KG1 (cell line): ENCODE data around the gene CCDC69.
A peak's percentile ranks its signal among the peaks of the same experiment; 100 is the strongest.
"Not testable (repeated sequence)": the region's sequence is repeated elsewhere in the genome, so short reads cannot be mapped to it uniquely, and the experiment has no call there.

Experiments
- DNase-seq: peaks from one replicate; lab custom pipeline; 2025; lab: John Stamatoyannopoulos, UW

CCDC69 gene, protein sequence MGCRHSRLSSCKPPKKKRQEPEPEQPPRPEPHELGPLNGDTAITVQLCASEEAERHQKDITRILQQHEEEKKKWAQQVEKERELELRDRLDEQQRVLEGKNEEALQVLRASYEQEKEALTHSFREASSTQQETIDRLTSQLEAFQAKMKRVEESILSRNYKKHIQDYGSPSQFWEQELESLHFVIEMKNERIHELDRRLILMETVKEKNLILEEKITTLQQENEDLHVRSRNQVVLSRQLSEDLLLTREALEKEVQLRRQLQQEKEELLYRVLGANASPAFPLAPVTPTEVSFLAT

DNA sequence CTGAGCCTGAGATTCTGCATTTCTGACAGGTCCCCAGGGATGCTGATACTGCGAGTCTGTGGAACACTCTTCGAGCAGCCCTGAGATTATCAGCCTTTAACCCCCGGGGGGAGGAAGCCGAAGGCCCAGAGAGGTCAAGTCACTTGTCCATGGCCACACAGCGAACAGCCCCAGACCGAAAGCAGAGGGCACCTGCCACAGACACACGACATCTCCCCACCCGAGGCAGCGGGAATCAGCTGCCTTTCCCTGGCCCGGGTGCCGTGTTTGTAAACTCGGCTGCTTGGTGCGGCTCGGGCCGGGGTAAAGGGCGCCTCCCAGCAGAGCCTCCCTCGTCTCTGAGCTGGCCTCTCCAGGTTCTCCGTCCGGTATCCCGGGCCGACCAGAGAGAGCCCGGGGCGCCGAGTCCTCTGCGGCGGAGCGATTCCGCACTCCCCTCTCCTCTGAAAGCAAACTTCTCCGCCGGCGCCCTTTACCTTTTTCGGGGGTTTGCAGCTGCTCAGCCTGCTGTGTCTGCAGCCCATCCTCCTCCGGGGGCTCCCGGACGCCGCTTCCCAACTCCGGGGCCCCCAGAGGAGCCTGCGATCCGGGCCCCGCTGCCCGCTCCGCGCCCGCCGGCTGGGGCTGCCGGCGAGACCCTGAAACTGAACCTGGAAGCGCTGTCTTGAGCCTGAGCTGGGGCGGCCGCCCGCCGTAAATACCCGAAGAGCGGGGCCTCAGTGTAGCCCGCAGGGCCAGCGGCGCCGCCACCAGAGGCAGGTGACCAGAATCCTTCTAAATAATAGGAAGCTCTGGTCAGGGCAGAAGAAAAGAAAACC lies at the start of gene CCDC69:
Gene CCDC69 (minus strand): TSS at position 646 of the 818 bp plus-strand sequence. CDS start 122 bp downstream, at position 524.
- DNase-seq = peak; percentile 3

DNA sequence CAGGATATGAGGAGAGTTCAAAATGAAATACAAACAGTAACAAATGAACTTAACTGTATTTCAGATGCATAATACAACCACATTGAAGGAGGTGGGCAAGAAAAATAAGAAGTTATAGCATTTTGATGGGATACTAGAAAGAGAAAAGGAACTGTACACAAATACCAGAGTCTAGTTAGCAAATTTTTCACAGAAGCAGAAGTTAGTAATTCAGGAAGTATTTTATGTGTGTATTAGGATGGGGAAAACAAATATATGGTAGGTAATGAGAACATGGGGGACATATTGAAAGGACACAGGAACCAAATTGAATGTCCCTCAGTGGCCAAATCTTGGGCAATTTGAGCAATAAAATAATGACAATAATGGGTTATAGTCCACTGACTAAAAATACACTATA lies 47.4 kb upstream of the CCDC69 start:
- DNase-seq = no peak

DNA sequence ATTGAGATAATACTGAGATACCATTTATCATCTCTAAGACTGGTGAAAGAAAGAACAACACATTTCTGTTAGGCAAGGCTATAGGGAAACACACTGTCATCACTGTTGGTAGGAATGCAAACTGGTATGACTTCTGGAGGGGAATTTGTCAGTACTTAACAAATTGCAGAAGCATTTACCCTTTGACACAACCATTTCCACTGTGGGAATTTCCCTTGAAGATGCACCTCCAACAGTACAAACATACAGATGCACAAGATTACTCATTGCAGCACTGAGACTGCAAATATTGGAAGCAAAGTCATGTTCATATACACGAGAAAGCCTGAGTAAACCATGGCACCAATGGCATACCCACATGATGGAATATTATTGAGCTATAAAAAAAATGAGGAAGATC lies 46.7 kb upstream of the CCDC69 start:
- DNase-seq = no peak

DNA sequence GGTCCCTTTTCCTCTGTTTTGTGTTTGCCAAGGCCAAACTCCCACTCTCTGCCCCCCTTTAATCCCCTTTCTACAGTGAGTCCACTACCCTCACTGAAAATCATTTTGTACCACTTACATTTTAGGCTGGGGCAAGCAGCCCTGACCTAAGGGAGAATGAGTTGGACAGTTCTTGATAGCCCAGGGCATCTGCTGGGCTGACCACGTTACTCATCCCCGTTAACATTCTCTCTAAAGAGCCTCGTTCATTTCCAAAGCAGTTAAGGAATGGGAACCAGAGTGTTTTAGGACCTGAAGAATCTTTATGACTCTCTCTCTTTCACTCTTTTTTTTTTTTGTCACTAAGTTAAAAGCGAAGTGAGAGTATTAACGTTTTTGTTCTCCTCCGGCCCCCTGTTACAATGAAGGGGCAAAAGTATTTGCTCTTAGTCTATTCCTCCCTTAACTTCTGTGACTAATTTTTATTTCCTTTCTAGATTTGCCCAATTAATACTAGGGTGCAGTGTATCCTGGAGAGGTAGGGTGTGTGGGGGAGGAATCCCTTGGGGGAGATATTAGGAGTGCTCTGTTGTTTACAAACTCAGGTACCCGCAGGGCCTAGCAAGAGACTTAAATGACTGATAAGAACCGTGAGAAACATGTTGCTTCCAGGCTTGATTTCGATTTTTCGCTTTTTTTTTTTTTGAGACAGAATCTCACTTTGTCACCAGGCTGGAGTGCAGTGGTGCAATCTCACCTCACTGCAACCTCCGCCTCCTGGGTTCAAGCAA lies 43.8 kb upstream of the CCDC69 start:
- no peak for DNase-seq

DNA sequence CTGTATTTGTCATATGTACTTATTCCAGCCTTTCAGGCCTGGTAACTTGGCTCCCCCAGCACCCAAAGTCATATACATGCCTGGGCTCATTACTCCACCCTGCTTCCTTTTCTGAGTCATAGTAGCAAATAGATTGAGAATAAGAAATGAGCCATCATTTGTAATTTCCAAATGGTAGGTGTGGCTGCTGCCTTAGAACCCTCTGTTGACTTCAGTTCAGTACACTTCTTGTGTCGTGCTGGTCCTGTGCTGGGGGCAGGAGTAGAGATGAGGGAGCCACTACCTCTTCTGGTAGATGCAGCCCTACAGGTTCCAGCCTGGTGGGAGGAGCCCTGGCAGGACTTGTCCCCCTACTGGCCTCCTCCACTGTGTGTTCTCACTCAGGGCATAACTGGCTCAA lies 40.2 kb upstream of the CCDC69 start:
- DNase-seq = no peak

DNA sequence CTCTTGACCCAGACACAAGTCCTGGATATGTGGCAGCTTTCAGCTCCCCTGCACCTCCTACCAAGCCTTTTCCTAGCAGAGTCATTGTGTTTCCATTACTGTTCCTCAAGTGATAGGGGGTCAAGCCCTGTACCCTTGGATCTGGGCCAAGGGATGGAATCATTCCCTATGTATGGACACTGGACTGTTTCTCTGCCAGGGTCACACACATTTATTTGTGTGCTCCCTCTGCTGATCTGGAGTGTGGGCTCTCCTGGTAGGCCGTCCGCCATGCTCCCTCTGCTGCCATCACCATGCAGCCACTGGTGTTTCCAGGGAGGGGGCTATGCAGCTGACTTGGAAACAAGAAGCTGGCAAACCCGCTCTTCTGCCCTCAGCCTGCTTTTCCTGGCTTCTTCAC lies 38.6 kb upstream of the CCDC69 start:
- no peak for DNase-seq

DNA sequence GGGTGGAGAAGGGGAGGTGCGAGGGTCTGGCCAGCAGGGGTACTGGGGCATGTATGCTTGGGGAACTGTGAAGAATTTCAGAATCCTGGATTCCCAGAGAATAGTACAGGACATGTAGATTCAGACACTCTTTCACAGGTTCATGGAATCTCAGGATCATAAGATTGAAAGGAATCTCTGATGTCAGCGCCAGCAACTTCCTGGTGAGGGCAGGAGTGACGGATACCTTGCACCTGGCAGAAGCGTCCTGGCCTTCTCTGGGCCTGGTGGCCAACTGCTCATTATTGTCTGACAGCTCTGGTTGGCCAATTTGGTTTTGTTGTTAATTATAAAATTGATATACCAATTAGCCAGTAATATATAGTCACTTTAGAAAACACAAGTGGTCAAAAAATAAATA lies 36.0 kb upstream of the CCDC69 start:
- DNase-seq = no peak

DNA sequence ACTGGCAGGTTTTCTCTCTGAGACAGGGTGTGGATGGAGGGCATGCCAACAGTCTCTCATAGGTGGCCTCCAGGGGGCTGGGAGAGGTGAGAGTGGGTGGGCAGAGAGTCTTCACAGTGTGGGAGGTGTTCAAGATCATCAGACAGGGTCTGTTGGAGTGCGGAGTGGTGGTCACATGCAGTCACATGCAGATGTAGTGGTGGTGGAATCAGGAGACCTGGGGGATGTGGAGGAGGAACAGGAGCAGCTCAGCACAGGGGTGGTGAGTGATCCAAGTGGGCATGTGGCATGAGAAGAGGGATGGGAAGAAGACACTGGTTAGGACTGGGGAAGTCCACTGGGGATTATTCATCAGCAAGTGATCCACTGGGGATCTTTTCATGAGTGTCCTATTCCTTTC lies 34.9 kb upstream of the CCDC69 start:
- no peak for DNase-seq

DNA sequence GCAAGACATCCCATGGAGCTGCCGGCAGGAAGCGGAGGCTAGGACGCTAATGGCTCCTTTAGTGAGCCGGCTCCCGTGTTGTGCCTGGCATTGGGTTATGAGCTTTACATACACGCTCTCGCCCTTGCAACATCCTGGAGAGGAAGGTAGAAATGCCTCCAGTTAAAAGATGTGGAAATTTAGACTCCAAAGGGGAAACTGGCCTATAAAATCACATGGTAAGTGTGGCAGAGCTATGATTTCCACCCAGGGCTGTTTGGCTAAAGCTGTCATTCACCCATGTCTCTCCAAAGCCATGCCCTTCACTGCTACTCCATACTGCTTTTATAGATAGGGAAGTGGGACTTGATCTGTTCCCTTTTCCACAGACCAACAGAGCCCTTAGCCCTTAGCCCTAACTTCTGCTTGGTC lies 34.3 kb upstream of the CCDC69 start:
- DNase-seq = no peak

DNA sequence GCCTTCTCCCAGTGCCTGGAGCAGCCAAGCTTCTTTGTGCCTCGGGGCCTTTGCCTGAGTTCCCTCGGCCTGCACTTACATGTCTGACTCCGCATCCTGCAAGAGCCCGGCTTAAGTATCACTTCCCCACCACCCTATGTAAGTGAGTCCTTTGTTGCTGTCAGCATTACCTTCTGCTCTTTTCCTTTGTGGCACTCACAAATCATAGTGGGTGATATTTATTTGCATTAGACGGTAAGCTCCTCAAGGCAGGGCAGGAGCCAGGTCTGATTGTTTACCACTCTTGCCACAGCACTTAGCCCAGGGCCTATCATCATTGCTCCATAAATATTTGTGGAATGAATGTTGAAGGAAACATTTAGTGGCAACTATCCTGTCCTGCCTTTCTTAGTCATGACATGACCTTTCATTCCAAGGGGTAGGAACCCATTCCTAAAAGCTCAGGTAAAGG lies 33.9 kb upstream of the CCDC69 start:
- no peak for DNase-seq

DNA sequence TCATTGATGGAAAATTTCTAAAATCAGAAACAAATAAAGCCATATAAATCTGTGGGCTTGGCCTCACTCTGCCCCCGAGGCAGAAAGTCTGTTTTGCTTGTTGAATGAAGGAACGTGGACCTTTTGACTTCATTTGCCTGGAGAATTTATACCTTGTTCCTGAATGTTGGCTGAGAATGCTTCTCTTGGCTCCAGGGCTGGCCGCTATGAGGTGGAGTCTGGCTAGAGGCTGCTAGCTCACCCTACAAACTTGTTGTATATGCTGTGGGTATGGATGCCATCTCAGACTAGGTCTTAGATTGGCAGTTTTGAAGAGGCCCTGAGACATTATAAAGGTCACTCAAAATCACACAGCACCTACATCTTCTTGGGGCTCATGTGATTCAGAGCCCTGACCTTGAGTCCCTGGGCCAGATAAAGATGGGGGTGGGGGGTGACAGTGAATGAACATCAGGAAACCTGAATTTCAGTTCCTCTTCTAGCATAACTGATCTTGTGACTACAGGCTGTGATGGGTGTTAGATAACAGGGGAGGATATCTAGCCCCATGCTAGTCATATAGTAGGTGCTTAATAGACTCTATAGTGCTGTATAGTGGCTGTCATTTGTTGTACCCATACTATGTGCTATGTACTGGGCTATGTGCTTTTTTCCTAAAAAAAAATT lies 31.9 kb upstream of the CCDC69 start:
- DNase-seq = no peak

DNA sequence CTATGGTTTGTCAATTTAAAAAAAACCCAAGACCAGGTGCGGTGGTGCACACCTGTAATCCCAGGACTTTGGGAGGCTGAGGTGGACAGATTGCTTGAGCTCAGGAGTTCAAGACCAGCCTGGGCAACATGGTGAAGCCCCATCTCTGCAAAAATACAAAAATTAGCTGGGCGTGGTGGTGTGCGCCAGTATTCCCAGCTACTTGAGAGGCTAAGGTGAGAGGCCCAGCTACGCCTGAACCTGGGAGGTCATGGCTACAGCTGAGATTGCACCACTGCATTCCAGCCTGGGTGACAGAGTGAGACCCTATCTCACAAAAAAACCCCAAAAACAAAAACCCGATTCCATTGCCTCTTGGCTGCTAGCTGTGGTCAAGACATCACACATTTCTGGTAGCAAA lies 31.1 kb upstream of the CCDC69 start:
- not testable (repeated sequence) for DNase-seq

DNA sequence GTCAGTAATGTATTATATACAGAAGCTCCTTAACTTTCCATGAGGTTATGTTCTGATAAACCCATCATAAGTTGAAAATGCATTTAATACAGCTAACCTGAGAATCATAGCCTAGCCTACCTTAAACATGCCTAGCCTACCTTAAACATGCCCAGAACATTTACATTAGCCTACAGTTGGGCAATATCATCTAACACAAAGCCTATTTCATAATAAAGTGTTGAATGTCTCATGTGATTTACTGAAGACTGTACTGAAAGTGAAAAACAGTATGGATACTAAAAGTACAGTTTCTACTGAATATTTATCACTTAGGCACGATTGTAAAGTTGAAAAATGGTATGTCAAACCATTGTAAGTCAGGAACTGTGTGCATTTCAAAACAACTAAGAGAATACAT lies 30.7 kb upstream of the CCDC69 start:
- no peak for DNase-seq

DNA sequence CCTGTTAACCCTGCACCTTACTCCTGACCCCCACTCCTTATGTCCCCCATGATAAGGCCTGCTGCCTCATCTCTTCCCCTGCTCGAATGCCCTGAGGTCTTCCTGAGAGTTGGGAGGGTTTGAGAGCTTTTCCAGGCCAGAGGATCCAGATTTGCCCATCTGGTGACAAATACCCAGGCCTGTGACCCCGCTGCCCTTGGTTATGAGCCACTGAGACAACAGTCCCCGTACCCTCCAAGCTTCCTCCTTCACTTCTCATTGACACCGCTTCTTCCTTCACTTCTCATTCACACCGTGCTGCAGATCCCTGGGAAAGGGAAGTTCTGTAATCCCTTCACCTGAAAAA lies 29.7 kb upstream of the CCDC69 start:
- no peak for DNase-seq

DNA sequence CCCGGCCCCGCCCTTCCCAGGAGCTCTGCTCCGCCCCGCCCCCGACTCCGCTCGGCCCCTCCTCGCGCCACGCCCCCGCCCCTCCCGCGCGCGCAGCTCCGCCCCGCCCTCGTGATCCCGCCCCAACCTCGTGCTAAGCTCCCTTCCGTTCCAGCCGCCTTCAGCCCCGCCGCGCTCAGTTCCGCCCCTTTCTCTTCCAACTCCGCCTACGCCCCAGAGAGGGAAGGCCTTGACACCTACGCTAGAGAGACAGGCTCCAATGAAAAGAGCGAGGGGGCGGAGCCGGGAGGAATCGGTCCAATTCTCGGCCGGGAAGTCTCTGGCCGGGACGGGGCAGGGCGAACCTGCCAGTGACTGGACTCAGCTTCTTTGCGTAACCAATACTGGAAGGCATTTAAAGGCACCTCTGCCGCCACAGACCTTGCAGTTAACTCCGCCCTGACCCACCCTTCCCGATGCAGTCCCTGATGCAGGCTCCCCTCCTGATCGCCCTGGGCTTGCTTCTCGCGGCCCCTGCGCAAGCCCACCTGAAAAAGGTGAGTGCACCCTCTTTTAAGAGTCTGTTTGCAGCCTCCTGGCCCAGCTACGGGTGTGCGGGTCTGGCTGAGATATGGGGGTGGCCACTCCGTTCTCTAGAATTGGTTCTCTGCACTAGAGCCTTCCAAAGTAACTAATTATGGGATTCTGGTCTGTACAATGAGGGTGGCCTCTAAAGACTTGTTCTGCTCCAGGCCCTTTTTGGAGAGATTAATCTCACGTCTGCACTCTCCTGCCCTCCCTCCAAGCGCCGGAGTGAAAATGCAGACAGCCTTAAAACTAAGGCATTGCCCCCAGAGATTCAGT lies 29.1 kb upstream of the CCDC69 start, which contains the start of gene GM2A:
Gene GM2A (plus strand): TSS at position 424 of the 843 bp plus-strand sequence. CDS start 32 bp downstream, at position 456.
- peak; percentile 93 for DNase-seq

DNA sequence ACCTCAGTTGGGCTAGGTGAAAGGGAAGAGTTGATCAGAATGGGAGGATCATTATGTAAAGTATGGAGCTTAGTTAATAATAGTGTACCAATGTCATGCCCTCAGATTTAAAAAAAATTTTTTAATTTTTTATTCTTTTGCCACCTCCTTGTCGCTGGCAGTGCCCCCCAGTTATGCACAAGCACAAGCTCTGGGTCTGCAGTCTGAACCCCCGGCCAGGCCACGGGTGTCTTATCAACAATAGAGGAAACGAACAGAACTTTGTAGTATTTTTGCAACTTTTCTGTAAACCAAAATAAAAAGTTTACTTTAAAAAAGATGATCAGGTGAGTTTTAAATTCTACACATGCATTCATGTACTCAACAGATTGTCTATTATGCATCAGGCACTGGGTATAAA lies 27.7 kb upstream of the CCDC69 start:
- no peak for DNase-seq

DNA sequence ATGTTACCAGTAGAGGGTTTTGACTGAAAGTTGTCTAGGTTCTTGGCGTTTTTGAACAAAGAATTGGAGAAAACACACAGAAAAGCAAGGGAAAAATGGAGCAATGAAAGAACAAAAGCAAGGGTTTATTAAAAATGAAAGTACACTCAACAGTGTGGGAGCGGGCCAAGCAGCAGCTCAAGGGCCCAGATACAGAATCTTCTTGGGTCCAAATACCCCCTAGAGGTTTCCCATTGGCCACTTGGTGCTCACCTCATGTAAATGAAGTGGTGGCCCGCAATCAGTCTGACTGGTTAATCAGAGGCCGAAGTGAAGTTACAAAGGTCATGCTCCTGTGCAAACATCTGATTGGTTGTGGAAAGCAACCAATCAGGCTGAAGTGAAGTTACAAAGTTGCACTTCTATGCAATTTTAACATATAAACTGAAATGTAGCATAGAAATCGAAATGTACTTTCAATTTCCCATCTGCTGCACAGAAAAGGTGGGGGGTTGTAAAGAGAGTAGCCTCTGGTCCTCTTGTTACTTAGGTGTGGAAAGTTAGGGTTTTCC lies 27.2 kb upstream of the CCDC69 start:
- no peak for DNase-seq

DNA sequence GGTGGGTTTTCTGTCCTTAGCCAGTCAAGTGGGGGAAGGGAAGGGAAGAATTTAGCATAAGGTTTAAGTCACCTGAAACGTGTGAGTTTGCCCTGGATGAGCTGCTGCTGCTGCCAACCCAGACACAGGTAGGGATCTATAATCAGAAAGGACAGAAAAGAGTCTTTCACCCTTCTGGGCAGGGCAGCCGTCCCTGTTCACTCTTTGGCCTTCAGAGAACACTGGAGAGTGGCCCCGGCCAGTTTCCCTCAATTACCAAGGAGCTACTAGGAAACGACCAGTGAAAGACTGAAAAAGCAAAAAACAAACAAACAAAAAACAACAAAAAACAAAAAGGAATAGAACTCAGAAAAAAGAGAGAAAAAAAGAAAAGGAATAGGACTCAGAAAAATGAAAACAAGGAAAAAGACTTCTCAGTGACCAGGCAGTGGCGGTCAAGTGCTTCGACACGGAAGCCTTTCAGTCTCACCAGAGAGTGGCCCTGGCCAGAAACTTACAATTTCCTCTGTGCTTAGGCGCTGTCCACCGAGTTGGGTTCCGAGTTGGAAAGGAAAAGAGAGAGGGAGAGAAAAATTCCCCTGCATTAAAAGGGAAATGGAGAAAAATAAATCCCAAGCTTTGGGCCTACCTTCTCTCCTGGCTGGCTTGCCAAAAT lies 26.6 kb upstream of the CCDC69 start:
- DNase-seq = no peak

DNA sequence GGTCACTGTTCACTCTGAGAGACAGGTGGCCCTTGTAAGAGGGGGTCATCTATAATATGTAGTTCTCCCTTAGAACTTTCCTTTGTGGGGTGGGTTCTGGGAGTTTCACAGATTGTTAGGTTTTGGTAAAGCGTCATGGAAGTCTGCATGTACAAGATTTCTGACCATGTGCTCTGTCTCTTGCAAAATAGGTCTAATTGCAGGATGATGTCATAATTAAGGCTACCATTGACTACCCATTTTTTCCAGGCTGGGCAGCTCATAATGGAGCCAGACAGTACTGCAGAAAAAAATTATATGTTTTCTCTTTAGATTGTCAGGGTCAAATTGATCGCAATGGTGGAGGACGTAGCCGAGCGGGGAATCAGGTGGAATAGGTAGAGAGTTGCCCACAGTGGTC lies 25.4 kb upstream of the CCDC69 start:
- no peak for DNase-seq

DNA sequence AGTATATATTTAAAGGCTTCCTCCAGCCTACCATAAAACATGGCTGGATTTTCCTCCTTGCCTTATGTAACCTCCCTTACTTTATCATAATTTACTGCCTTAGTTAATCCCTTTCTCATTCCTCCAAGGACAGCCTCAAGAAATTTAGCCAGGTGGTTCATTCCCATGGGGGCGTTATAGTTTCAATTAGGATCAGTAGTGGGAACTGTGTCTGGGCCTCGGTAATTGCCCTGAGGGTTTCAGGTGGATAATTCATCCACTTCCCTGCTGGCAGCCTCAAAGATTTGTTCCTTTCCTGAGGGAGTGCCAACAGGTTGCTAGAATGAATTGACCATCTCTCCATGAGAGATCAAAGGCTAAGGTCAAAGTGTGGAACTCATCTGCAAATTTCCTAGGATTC lies 24.8 kb upstream of the CCDC69 start:
- no peak for DNase-seq
